ENCODE results near the gene LINC01488. TPM values are rescaled to one million over a fixed set of nuclear protein-coding genes. Genes with fewer than 3 reads are reported as not detected.

The LINC01488 gene
- total and polyA plus RNA-seq, 2 experiments from 2014 or later: not detected

DNA sequence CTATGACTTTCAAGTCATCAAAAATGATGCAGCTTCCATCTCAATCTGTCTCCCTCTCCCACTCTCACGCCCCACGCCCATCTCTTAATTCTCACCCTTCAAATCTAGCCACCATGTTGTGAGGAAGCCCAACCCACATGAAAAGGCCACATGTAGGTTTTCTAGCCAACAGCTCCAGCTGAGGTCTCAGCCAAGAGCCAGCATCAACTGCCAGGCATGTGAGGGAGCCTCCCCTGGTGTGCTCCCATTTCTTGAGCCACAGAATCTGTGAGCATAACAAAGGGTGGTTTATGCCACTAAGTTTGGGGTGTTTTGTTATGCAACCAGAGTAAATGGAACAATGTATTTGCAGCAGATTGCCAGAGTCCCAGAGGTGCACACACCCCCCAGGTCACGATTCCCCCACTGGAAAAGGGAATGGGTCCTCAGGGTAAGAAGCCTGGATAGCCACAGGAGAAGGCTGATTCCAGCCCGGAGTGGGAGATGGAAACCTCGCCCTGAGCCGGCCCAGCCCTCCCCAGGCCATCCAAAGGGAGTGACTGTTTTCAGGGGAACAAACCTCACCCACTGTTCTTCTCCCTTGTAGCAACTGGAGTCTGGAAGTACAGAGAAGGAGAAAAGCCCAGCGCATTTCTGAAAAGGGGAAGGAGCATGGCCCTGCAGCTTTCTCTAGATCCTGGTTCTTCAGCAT is 20.0 kb upstream of the LINC01488 start:
- Histone ChIP-seq H3K4me1 (ENCODE audit: insufficient read depth) (peaks cover 21% of the 10 kb centered on the region), H3K9me3 (ENCODE audit: low read depth) (peaks cover 2% of the 10 kb centered on the region), H3K4me2 (ENCODE audit: unreplicated experiment) (no peak overlapping the region), H3K27me3 (replicated peaks; ENCODE audit: insufficient read depth) (no peaks in the 10 kb centered on the region), H3K27ac (no peak overlapping the region), H3K4me3 (no peak overlapping the region), H3K36me3 (ENCODE audit: low read depth) (no peaks in the 10 kb centered on the region), H4K20me1 (ENCODE audit: insufficient read depth) (no peaks in the 10 kb centered on the region), H3K79me2 (ENCODE audit: insufficient read depth) (no peaks in the 10 kb centered on the region), H3K9ac (no peak overlapping the region), H3K9me2 (ENCODE audit: insufficient read depth) (no peaks in the 10 kb centered on the region), H2AFZ (no peak overlapping the region), H3F3A (ENCODE audit: insufficient read depth) (peaks cover 23% of the 10 kb centered on the region)
- in situ Hi-C loops (cut with MboI): no loop called here
- TF ChIP-seq EZH2phosphoT487 (IDR thresholded peaks at IDR 0.05; ENCODE audit: insufficient read depth, low read depth) (no peak), EZH2 (IDR thresholded peaks at IDR 0.05; ENCODE audit: insufficient read depth, poor library complexity, severe bottlenecking) (no peak)
- DNase-seq: no peak
- WGBS, 2 experiments (ENCODE audit: low coverage in 1 of 2, low lambda C conversion rate in 2 of 2, missing lambda C conversion rate in 2 of 2): 45 to 47% methylated on average over 6 to 7 of the region's 7 CpGs

DNA sequence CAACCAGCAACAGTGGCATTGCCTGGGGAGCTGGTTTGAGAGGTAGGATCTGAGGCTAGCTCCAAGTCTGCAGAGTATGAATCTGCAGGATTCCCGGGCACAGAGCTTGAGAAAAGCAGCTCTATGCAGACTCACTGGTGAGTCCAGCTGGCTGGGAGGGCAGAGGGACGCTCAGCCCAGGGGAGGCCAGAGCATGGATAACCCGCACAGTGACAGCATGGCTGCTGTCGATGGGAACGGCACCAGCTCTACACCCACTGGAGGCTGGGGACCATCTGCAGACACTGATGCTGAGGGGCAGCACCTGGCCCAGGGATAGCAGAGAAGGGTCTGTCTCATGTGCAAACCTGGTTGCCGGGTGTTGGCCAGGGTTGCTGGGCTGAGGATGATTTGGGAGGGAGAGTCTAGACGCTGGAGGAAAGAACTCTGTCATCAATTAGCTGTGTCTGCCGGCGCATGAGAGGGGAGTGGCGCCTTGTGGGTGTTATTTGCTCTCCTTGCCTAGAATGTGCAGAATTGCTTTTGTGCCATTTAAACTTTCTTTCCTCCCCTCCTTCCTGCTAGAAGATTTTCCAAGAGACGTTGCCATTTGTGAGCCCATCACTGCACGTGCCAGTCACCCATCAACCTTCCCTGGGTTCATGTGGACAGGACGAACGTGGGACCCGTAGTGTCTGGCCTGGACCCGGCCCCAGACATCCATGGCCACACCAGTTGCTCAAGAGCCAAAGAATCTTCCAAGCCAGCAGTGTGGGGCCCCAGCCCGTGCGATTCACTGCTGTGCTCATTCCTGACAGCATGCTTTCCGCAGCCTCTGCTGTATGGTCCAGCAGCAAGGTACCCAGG is 19.1 kb upstream of the LINC01488 start:
- Histone ChIP-seq H3F3A (ENCODE audit: insufficient read depth) (peaks cover 23% of the 10 kb centered on the region), H3K27me3 (replicated peaks; ENCODE audit: insufficient read depth) (no peaks in the 10 kb centered on the region), H3K9me3 (ENCODE audit: low read depth) (peaks cover 2% of the 10 kb centered on the region), H3K4me3 (no peak overlapping the region), H3K9ac (no peak overlapping the region), H3K4me2 (ENCODE audit: unreplicated experiment) (peak overlapping the region; percentile 31), H3K79me2 (ENCODE audit: insufficient read depth) (no peaks in the 10 kb centered on the region), H2AFZ (no peak overlapping the region), H3K27ac (no peak overlapping the region), H4K20me1 (ENCODE audit: insufficient read depth) (no peaks in the 10 kb centered on the region), H3K4me1 (ENCODE audit: insufficient read depth) (peaks cover 21% of the 10 kb centered on the region), H3K36me3 (ENCODE audit: low read depth) (no peaks in the 10 kb centered on the region), H3K9me2 (ENCODE audit: insufficient read depth) (no peaks in the 10 kb centered on the region)
- in situ Hi-C loops (cut with MboI): no loop called here
- peak; percentile 54 for DNase-seq
- TF ChIP-seq EZH2phosphoT487 (IDR thresholded peaks at IDR 0.05; ENCODE audit: insufficient read depth, low read depth) (no peak), EZH2 (IDR thresholded peaks at IDR 0.05; ENCODE audit: insufficient read depth, poor library complexity, severe bottlenecking) (no peak)
- 9% methylated on average over 19 of the region's 19 CpGs for WGBS, 2 experiments (ENCODE audit: low coverage in 1 of 2, low lambda C conversion rate in 2 of 2, missing lambda C conversion rate in 2 of 2)

- H3K4me2 ChIP-seq (ENCODE audit: unreplicated experiment): peak overlapping the region; percentile 31
- TF ChIP-seq EZH2phosphoT487 (IDR thresholded peaks at IDR 0.05; ENCODE audit: insufficient read depth, low read depth) (no peak), EZH2 (IDR thresholded peaks at IDR 0.05; ENCODE audit: insufficient read depth, poor library complexity, severe bottlenecking) (no peak)
- no peak overlapping the region for H3K27ac ChIP-seq
Measured at GRCh38 chr11:69463181-69463994, 18.1 kb upstream of the LINC01488 start.

More at GRCh38 chr11:69463181-69463994, 18.1 kb upstream of the LINC01488 start:
- peaks cover 23% of the 10 kb centered on the region for H3F3A ChIP-seq (ENCODE audit: insufficient read depth)
- peak overlapping the region; percentile 20 for H3K9ac ChIP-seq
- peaks cover 2% of the 10 kb centered on the region for H3K9me3 ChIP-seq (ENCODE audit: low read depth)
- in situ Hi-C loops (cut with MboI): no loop called here
- no peaks in the 10 kb centered on the region for H4K20me1 ChIP-seq (ENCODE audit: insufficient read depth)
- H2AFZ ChIP-seq: no peak overlapping the region
- H3K9me2 ChIP-seq (ENCODE audit: insufficient read depth): no peaks in the 10 kb centered on the region
- no peaks in the 10 kb centered on the region for H3K79me2 ChIP-seq (ENCODE audit: insufficient read depth)
- peaks cover 21% of the 10 kb centered on the region for H3K4me1 ChIP-seq (ENCODE audit: insufficient read depth)
- 13 to 17% methylated on average over 11 to 13 of the region's 14 CpGs for WGBS, 2 experiments (ENCODE audit: low coverage in 1 of 2, low lambda C conversion rate in 2 of 2, missing lambda C conversion rate in 2 of 2)
- H3K36me3 ChIP-seq (ENCODE audit: low read depth): no peaks in the 10 kb centered on the region
- no peaks in the 10 kb centered on the region for H3K27me3 ChIP-seq (replicated peaks; ENCODE audit: insufficient read depth)
- H3K4me3 ChIP-seq: no peak overlapping the region
- DNase-seq: peak; percentile 92

Data from GM23248 (cell line).